Measurements from ENCODE around the gene TBC1D2.
"Not testable (repeated sequence)": the region's sequence is repeated elsewhere in the genome, so short reads cannot be mapped to it uniquely, and the experiment has no call there.

Gene TBC1D2

DNA sequence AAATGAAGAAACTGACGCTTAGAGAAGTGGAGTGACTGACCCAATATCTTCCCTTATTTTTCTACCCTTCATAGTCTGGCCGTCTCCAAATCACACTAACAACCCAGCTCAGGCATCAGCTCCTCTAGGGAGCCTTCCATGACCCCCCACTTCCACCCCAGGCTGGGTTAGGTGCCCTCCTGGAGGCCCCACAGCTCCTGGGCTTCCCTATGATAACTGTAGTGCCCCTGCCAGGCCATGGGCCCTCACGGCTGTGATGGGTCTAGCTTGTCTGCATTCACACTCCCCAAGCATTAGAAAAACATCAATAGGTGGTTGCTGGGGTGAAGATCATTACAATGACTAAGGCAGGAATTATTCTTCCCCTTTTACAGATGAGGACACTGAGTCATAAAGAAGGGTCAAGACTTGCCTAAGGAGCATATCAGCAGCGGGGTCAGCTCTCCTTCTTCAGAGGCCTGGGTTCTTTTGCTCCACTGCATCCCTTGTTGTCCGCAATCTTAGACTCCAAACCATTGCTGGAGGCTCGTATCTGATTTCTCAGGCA, 70.4 kb downstream of the TBC1D2 start:
- DNase-seq: no peak

DNA sequence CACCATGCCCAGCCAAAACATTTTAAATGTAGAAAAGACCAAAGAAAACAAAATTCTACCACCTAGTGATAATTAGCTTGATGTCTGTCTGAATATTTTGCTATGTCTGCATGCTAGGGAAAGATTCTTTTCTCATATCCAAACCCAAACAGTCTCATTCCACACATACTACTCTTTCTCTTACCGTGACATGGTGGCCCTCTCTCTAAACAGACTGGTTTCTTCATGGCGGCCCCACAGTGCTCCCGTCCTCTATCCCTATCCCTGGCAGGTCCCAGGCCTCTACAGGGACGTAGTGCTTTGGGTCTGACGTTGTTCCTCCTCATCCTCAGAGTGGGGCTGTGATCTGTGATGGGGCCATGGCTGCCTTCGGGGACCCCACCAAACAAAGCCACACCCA, 71.1 kb downstream of the TBC1D2 start:
- DNase-seq: no peak

DNA sequence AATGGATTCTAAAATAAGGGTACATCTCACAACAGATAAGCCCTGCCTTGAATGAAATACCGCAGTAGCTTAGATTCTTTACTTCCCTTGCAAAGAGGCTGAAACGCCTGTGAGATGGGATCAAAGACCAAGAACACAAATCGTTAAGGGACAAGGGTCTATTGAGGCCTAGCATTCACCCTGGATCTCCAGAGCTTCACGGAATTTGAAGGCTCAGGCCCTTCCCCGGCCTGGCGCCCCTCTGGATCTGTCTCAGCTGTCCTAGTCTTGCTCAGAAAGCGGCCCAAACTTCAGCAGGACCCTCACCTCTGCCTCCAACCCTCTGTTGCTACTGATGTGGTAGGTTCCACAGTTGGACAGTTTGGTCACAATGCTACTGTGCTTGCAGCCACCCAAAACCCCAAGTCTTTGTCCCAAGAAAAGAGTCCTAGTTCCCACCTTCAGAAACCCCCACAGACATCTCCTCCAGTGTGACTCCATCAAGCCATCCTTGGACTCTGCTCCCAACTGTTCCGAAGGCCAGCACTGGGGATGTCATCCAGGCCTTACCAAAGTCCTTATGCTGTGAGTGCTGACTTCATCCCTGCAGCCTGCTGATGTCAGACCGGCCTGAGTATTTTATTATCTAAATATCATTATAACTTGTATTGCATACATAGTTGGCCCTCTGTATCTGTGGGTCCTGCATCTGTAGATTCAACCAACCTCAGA, 72.4 kb downstream of the TBC1D2 start:
- no peak for DNase-seq

GRCh38 chr9:98182069-98182820, 73.2 kb downstream of the TBC1D2 start:
- no peak for DNase-seq

GRCh38 chr9:98181746-98182068, 73.7 kb downstream of the TBC1D2 start:
- no peak for DNase-seq

GRCh38 chr9:98180996-98181395, 74.5 kb downstream of the TBC1D2 start:
- DNase-seq: no peak

- DNase-seq: no peak
Measured at GRCh38 chr9:98178874-98179850, 76.3 kb downstream of the TBC1D2 start.

- no peak for DNase-seq
Measured at GRCh38 chr9:98176391-98177259, 78.8 kb downstream of the TBC1D2 start.

GRCh38 chr9:98175762-98176161, 79.7 kb downstream of the TBC1D2 start:
- DNase-seq: no peak

GRCh38 chr9:98175028-98175569, 80.3 kb downstream of the TBC1D2 start:
- DNase-seq: no peak

- DNase-seq: not testable (repeated sequence)
Measured at GRCh38 chr9:98174502-98174918, 80.9 kb downstream of the TBC1D2 start.

DNA sequence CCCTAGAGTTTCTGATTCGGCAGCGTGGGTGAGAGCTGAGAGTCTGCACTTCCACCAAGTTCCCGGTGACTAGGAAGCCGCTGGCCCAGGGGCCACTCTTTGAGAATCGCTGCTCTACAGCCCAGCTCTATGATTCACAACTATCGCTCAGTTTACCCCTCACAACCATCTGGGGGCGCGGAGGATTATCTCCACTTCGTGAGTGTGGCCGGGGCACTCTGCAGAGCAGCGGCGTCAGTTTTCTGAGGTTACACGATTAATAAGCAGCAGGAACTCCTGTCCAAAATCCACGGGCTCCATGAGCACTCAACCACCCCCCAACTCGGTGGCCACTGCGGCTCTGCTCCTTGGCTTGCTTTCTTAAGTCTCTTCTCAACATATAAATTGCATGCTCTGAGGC, 82.3 kb downstream of the TBC1D2 start:
- DNase-seq: no peak

- DNase-seq: no peak
Measured at GRCh38 chr9:98172604-98173003, 82.8 kb downstream of the TBC1D2 start.

DNA sequence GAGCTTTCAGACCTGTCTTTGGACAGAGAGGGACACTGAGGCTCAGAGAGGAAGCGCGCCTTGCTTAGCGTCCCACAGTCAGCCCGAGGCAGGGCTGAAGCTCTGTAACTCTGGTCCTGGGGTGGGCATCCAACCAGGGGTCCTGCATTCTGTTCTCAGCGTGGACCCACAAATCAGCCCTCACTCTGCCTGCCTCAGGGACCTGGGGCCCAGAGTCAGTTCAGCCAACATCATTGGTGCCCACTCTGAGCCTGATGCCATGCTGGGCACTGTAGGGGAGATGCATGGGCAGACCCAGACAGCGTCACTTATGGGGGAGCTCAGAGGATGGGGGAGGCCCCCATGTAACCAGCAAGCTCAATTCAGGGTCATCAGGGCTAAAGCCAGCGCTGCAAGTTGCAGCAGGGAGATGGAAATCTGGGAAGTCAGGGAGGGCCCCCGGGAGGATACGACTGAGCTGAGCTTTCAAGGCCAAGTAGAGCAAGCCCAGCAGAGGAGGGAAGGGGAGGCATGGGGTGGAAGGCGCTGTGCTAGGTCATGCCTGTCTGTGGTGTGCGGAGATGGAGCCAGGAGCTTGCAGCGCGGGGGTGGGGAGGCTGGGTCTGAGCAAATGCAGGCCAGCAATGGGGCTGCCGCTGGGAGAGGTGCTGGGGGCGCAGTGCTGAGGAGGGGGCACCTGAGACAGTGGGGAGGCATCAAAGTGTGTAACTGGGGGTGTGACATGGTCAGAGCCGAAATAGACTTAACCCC, 84.1 kb downstream of the TBC1D2 start:
- DNase-seq: no peak

DNA sequence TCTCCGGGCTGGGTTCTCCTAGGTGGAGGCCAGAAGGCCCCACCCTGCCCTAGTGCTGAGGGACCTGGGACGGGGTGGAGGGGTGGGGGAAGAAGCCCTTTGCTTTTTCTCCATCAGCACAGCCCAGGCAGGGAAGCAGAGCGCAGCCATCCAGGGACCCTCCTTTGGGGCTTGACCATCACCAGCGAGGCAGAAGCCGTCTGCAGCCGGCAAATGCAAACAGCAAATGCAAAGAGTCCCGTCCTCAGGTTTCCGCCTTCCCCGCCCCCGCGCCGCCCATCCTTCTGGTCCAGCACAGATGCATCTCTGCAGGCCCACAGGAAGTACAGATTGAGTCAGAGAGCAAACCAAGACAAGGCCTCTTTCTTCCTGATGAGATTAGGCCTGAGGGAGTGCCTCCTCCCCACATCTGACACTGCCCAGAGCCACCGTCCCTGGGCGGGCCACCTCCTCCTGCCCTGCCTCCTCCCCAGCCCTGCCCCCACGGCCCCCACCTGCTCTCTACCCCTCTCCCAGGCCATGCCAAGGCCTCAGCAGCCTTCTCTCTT, 86.4 kb downstream of the TBC1D2 start:
- DNase-seq: no peak

DNA sequence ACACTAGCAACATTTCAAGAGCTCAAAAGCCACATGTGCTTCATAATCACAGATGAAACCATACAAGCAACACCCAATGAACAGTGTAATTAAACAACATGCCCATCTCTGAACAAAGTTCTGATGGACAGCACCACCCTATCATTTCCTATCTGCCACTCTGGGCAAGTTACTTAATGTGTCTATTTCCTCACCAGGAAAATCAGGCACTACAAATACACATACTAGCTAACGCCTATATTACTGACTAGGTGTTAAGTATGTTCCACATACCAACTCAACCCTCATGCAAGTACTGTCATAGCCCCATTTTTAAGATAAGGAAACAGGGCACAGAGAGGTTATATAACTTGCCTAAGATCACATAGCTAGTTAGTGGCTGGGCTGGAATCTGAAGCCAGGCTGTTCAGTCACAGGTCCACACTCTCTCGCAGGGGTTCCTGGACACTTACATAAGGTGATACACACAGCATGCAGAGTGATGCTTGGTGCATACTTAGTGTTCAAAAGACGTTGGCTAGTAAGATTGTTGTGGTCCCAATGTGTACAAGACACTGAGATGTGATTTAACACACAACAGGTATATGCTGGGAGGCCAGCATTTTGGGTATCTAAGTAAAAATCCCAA, 87.2 kb downstream of the TBC1D2 start:
- no peak for DNase-seq

DNA sequence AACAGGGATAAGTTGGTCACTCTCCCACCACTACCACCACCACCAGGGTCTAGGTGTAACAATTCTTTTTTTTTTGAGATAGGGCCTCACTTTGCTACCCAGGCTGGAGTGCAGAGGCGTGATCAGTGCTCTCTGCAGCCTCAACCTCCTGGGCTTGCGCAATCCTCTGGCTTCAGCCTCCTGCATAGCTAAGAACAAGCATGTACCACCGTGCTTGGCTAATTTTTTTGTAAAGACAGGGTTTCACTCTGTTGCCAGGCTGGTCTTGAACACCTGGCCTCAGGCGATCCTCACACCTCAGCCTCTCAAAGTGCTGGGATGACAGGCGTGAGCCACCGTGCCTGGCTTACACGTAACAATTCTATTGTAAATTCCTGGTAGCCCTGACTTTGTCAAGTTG, 90.5 kb downstream of the TBC1D2 start:
- DNase-seq: no peak

DNA sequence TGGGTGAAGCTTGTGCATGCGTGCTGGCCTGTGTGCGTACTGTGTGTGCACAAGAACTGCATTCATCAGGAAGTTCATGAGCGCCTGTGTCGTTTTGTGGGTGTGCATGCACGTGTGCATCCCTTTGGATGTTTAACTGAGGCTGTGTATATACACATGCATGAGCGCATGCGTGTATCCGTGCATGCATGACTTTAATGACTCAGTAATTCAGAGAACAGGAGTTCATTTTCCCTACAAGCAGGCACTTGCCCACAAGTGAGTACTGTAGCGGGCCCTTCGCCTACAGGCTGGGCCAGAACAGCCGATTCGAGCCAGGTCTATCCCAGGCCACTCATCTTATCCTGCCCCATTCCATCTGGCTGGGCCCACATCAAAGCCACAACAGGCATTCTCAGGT, 92.8 kb downstream of the TBC1D2 start:
- DNase-seq: no peak

GRCh38 chr9:98161851-98162250, 93.6 kb downstream of the TBC1D2 start:
- no peak for DNase-seq

- no peak for DNase-seq
Measured at GRCh38 chr9:98159790-98160189, 95.7 kb downstream of the TBC1D2 start.

Measured in activated T-cell treated with anti-CD3 and anti-CD28 coated beads for 4 hours (primary cell).